ENCODE results near the gene FAM168A.

FAM168A gene

GRCh38 chr11:73426219-73426850 is 171.6 kb downstream of the FAM168A start:
- no peak for DNase-seq (ENCODE audit: low spot score)

DNA sequence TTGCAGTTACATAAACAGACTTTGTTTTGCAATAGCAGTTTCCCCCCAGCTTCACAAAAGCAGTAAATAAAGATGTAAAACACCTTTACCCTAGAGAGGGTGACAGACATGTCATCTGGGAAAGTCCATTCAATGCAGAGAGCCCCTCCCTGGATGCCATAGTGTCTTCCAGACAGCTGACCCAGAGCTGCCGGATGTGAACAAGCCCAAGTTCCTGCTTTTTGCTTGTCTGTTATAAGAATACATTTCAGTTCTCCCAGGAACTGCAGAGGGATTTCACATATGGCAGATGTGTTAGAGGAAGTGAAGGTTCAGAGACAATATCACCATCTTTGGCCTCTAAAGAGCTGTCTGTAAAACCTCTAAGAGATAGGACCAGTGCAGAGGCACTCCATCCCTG is 172.8 kb downstream of the FAM168A start:
- DNase-seq (ENCODE audit: low spot score), result no peak

DNA sequence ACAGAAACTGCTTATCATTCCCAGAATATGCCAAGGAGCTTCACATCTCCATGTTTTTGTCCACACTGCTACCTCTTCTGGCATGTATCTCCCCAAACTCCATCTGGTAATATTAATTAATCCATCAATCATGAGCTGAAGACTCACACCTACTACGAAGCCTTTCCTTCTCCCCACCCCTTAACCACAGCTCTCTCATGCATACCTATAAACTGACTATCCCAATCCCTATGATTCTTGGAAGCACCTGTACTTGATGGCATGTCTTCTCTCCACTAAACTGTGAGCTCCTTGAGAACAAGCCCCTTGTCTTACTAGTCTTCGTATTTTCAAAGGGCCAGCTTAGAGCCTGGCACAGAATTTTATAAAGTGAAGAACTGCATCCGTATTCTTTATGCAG is 174.4 kb downstream of the FAM168A start:
- DNase-seq (ENCODE audit: low spot score), result no peak

DNA sequence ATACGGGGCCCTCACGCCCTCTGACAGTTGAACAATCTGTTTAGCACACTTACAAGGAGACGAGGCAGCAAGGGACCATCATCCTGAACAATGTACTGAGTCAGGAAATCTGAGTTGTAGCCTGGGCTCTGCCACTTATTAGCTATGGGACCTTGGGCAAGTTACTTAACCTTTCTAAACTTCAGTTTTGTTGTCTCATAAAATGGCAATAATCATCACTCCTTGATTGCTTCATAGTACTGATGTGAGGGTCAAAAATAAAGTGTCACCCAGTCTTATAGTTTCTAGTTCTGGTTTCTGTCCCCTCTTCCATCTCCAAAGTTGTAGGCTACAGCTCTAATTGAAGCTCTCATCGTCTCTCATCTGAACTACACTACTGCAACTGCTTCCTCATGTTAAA is 175.0 kb downstream of the FAM168A start:
- DNase-seq (ENCODE audit: low spot score), result no peak

- no peak for DNase-seq (ENCODE audit: low spot score)
Observed at GRCh38 chr11:73420136-73420535, 177.8 kb downstream of the FAM168A start.

DNA sequence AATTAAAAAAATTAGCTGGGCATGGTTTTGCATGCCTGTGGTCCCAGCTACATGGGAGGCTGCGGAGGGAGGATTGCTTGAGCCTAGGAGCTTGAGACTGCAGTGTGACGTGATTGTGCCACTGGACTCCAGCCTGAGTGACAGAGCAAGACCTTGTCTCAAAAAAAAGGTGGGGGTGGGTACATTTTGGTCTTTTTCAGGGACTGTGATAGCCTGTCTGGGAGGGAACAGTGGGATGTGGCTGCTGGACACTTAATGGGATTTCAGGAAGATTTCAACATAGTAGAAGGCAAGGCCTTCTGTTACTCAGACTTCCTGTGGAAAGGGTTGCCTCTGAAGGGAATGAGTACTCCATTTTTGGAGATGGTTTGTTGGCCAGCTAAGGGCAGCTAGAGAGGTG is 181.1 kb downstream of the FAM168A start:
- DNase-seq (ENCODE audit: low spot score), result no peak

DNA sequence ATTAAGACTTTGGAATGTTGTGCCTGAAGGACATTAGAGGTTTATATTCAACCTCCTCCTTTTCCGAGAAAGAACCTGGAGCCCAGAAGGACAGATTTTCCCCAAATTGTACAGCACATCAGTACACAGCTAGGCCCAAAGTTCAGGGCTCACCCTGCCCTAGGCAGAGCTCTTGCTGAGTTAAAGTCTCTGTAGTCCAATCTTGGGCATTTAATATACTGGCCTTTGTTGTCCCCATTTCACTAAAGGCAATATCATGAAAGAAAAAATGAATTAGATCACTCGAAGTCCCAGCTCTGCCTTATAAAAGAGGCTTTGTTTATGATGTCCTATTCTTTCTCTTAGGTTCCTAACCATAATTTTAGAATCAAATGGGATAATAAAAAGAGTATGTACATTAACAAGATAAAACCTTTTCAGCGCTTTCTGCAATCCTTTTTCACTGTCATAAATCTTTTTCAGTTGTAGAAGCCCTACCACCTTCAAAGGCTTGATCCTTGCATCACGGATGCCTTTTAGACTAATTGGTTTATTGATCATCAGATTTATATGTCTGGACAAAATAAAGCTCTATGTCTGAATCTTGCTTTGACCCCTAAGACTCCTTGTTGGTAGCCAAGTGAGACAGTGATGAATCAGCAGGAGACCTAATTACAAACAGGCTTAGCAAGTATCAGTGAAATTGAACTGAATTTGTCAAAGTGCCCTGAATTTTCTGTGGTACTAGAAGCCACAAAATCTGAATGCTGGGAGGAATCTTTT is 181.9 kb downstream of the FAM168A start:
- DNase-seq (ENCODE audit: low spot score), result no peak

DNA sequence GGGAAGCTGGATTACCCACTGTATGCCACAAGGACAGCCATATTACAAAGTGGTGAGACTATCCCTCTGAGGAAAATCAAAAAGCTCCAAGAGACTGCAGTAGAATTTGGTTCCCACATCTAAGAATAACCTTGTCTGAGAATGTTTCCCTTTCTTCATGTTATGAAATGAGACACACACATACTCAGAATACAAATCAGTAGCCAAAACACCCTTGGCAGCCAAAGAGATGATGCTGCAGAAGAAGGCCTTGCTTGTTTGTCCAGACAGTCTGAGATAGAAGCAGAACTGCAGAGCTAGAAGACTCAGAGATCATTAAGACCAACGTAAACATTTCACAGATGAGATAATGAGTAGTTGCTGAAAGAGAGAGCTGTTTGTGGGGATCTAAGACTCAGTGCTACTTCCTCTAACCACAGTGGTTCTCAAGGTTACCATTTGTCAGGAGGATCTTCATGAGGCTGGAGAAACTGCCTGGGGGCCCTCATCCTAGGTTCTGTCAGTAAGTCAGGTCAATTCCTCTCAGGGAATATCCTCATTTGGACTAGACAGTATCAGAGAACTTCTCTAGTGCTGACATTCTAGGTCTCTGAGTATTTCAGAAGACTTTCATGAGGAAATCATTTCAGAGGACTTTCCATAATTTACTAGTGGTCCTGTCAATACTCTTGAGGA is 182.8 kb downstream of the FAM168A start:
- DNase-seq (ENCODE audit: low spot score), result no peak

DNA sequence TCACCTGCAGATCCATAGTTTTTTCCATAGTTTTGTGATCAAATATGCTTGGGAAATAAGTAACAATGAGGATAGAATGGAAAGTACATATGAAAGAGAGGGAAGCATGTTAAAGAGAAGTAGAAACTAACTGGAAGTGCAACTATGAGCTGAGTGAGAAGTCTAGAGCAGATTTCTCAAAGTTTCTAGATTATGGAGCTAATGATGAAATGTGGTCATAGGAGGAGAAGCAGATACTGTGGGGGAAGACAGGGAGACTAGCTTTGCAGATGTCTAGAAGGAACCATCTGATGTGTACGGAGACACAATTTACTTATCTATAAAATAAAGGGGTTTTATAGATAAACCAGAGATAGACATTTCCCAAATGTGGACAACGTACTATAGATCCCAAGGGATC is 184.7 kb downstream of the FAM168A start:
- no peak for DNase-seq (ENCODE audit: low spot score)

- peak; percentile 11 for DNase-seq (ENCODE audit: low spot score)
Observed at GRCh38 chr11:73412308-73412707, 185.6 kb downstream of the FAM168A start.

GRCh38 chr11:73411031-73411430 is 186.9 kb downstream of the FAM168A start:
- no peak for DNase-seq (ENCODE audit: low spot score)

DNA sequence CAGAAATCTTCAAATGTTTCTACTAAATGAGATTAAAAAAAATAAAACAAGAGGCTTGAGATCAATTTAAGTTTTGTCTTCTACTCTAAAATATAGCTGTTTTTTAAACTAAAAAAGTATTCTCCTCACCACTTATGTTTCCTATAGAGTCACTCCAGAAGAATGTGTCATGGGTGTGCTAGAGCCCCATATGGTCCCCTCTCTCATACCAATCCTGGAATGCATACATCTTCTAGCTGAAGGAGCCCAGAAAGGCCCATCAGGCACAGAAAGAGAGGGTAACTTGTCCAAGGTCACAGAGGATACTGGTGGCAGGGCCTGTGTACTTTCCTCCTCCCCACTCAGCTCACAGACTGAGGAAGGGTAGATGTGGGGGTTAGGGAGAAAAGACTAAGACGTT is 187.3 kb downstream of the FAM168A start:
- DNase-seq (ENCODE audit: low spot score), result no peak

DNA sequence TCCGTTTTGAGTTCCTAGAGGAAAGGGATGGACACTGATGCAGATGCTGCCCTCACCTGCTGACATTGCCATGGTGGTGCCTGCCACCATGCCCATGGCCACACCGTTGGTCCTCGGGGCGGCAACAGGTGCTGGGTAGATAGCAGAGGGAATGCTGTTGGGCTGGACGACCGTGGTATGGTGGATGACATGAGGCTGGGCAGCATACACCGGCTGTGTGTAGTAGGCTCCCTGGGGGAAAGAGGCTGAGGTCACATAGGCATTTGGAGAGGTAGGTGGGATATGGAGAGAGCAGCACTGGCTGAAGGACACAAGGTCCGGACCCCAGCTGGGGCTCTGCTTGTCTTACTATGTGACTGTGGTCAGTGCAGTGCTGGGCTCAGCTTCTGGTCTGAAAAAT is 188.5 kb downstream of the FAM168A start:
- DNase-seq (ENCODE audit: low spot score), result no peak

- DNase-seq (ENCODE audit: low spot score), result no peak
Observed at GRCh38 chr11:73406619-73407018, 191.3 kb downstream of the FAM168A start.

DNA sequence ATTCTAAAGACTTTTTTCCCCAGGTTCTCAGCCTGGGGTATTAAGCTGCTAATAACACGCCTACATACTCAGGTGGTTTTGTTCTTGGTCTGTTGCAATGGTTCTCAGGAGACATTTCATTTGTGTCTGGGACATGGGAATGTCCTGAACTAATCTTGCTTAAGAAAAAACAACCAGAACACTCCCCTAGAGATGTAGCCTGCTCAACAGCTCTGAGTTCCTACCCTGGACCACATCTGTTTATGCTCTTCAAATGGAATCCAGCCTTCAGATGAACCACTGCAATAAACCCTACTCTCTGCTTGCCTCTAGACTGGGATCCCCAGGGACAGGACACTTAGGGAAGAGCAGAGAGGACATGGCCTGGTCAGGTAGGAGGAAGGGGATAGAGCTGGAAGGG is 191.8 kb downstream of the FAM168A start:
- DNase-seq (ENCODE audit: low spot score), result no peak

GRCh38 chr11:73405146-73405510 is 192.8 kb downstream of the FAM168A start:
- DNase-seq (ENCODE audit: low spot score), result no peak

DNA sequence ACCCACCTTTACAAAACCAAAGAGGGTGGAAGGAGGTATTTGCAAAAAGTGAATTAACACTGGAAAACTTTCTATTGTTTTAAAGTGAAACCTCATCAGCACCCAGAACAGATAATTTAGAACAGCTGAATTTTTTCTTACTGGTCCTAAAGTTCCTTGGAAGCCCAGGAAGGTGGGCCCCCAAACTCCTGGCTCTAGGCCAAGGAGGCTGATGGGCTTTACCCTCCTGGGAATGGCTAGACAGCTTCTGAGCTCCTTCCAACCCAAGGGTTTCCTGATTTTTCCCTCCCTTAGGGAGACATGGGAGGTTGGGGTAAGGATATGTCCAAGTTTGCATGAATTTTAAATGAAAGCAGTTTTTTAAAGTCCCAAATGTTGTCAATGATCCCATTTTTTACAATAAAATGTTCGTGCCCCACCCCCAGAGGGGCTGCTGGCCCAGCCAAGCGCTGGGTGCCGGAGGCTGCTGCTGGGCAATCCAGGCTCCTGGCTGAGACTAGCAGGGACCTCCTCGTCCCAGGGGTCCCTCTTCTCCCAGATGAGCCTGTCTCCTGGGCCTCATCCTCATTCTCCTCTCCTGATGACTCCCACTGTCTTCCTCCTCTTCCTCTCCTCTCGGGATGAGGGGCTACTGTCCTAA is 193.3 kb downstream of the FAM168A start:
- no peak for DNase-seq (ENCODE audit: low spot score)

DNA sequence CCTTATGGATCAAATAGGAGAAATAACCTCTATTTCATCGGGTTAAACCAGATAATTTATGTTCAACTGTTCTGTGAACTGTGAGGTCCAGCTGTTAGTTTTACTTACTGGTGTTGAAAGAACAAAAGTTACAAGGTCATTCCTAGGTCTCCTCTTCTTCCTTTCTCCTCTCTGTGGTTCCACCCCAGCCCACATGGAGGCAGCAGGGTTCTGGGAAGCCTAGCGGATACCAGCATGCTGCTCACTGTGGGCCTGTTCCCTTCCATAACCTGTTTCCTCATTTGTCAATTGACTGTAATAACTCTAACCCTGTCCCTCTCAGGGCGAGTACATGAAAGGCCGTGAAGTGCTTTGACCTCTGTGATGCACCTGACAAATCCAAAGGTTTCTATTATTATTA is 193.9 kb downstream of the FAM168A start:
- DNase-seq (ENCODE audit: low spot score), result peak; percentile 53

DNA sequence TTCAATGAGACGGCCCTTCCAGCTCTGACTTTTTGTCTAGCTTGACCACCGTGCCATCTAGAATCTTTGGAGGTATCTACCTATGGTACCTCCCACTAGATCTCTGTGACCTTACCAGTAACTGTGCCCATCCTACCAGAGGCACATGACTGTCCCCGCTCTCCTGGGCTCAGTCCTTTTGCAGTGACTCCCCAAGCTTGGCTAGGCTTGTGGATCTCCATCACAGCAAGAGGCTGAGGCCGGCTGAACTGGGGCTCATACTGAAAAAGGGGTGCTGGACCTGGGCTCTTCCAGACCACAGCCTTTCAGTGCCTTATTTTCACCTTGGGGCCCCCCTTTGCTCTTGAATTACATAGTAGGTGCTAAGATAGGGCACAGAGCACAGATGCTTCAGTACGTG is 194.4 kb downstream of the FAM168A start:
- no peak for DNase-seq (ENCODE audit: low spot score)

DNA sequence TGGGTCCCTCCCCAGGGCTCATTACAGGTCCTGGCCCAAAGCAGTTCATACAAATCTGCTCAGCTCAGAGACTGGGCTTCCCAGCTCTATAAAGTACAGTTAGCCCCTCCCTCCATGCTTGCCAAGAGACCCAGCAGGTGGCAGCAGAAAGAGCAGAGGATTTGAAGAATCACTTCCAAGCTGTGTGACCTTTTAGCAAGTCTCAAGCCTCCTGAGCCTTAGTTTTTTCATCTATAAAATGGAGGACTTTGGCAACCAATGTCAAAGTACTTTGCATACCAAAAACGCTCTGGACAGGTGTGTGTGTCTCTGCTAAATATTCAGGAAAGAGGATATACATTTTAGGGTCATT is 195.1 kb downstream of the FAM168A start:
- DNase-seq (ENCODE audit: low spot score), result peak; percentile 28

DNA sequence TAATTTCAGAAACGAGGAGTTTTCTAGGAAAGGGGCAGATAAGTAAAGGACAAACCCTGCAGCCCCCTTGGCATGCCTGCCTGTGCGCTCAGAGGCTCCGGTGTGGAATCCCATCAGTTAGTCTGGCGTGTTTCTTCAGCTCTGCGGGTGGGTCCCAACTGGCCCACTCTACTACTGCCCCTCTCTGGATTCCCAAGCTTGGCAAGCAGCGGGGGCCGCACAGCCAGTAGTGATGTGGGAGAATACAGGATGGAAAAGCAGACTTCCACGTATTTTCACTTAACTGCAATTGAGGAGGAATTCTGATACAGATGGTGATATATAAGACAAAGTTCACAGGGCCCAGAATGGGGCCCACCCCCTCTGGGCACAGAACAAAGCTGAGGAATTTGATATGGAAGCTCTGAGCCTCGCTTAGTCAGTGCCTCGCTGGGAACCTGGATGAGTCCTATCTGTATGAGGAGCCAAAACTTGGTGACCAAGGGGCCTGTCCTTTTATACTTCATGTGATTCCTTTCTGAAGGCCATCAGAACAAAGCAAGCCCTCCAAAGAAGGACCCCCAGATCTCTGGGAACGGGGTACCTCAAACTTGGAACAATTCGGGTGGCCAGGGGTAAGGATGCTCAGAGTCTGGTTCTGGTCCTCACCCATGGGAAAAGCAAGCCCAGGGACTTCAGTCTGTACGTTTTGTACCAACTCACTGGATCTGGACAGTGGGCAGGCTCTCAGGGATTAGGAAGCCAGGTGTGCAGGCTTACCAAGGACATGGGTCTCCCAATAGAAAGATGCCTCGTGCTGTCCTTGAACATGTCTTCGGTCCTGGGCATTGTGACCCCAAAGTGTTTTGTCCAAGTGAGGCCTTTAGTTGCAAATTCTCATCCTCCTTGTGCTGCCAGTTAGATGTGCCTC is 195.7 kb downstream of the FAM168A start:
- DNase-seq (ENCODE audit: low spot score), result no peak

All from SW480 (cell line).